ENCODE measurements around the gene P3H2. TPM values are rescaled to one million over a fixed set of nuclear protein-coding genes. Genes with fewer than 3 reads are reported as not detected.

The P3H2 gene
- total and polyA plus RNA-seq, 7 donors, result 0.24 to 3.4 (median 1.2) TPM

DNA sequence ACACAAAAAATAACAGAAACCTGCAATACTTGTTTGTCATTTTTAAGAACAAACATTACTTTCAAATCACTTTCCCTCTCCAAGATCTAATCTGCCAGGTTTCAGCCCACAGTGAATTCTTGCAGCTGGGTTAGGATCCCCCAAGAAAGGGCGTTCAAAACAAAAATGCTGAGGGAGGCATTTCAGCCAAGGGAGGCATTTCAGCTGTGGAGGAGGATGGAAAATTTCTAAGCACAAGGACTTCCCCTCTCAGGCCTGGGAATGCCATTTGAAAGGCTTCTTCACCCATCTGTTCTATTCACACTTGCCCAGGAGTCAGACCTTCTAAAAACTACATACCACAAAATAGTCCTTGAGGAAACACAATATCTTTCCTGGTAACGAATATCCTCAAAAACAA is 69.1 kb downstream of the P3H2 start:
- Histone ChIP-seq H3K27me3 (ENCODE audit: insufficient read depth in 3 of 3, low read length in 2 of 3) (peaks cover 0 to 4% (median 0%) of the 10 kb centered on the region in 3 donors), H3K4me1 (no peaks in the 10 kb centered on the region), H3K4me3 (no peak overlapping the region), H3K9me3 (no peaks in the 10 kb centered on the region), H3K36me3 (ENCODE audit: insufficient read depth in 1 of 2, low read depth in 1 of 2) (no peaks in the 10 kb centered on the region), H3K27ac (no peak overlapping the region)
- 37 to 61% (median 41%) methylated on average over 2 of the region's 2 CpGs for WGBS, 3 donors
- no peak for ATAC-seq
- intact Hi-C loops (cut with DNase I), result no loop called here
- no peak for DNase-seq
- TF ChIP-seq, protein P1, sequence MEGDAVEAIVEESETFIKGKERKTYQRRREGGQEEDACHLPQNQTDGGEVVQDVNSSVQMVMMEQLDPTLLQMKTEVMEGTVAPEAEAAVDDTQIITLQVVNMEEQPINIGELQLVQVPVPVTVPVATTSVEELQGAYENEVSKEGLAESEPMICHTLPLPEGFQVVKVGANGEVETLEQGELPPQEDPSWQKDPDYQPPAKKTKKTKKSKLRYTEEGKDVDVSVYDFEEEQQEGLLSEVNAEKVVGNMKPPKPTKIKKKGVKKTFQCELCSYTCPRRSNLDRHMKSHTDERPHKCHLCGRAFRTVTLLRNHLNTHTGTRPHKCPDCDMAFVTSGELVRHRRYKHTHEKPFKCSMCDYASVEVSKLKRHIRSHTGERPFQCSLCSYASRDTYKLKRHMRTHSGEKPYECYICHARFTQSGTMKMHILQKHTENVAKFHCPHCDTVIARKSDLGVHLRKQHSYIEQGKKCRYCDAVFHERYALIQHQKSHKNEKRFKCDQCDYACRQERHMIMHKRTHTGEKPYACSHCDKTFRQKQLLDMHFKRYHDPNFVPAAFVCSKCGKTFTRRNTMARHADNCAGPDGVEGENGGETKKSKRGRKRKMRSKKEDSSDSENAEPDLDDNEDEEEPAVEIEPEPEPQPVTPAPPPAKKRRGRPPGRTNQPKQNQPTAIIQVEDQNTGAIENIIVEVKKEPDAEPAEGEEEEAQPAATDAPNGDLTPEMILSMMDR (IDR thresholded peaks at IDR 0.05), result no peak

DNA sequence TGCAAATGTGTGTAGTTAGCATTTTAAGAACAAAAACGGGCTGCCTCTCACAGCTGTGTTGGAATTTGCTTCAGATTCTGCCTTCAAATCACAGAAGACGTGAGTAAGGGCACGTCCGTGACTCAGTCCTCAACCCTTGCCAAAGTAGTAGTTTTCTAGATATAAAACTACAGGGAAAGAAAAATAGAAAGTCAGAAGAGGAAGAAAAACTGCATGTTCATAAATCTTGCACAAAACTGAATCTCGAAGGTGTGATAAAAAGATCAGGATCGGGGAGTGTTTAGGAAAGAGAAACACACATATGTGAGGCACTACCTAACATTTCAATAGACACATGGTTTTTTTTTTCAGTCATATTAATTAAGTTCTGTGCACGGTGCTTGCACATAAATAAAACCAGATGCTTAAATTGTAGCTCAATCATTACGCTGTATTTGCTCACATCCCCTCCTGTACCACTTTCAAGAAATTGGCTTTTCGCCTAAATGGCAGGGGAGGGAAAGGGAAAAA is 71.7 kb downstream of the P3H2 start:
- TF ChIP-seq, protein P1 (IDR thresholded peaks at IDR 0.05), result no peak
- Histone ChIP-seq H3K27ac (no peak overlapping the region), H3K36me3 (ENCODE audit: insufficient read depth in 1 of 2, low read depth in 1 of 2) (no peaks in the 10 kb centered on the region), H3K27me3 (ENCODE audit: insufficient read depth in 3 of 3, low read length in 2 of 3) (peaks cover 0 to 4% (median 0%) of the 10 kb centered on the region in 3 donors), H3K4me3 (no peak overlapping the region), H3K9me3 (no peaks in the 10 kb centered on the region), H3K4me1 (no peaks in the 10 kb centered on the region)
- intact Hi-C loops (cut with DNase I), result no loop called here
- DNase-seq (no peak), ATAC-seq (no peak)
- 16 to 21% (median 18%) methylated on average over 9 of the region's 9 CpGs for WGBS, 3 donors

DNA sequence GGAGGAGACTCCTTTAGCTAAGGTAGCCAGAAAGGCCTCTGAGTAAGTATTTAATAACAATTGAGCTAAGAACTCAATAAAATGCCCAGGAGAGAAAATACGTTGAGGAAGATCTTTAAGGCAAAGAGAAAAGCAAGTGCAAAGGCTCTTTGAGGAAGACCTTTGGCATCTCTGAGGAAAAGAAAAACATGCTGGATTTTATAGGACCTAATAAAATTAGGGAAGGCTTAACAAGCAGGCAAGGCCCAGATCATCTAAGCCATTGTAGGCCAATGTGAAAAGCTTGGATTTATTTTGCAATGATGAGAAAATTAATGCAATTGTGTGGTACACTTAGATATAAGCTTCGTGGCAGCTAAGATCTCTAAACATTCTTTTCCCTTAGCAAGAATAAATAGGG is 75.7 kb downstream of the P3H2 start:
- WGBS, 3 donors, result 86 to 98% (median 92%) methylated on average over 2 of the region's 2 CpGs
- Histone ChIP-seq H3K4me1 (no peaks in the 10 kb centered on the region), H3K9me3 (no peaks in the 10 kb centered on the region), H3K27ac (no peak overlapping the region), H3K4me3 (no peak overlapping the region), H3K27me3 (ENCODE audit: insufficient read depth in 3 of 3, low read length in 2 of 3) (peaks cover 0 to 4% (median 0%) of the 10 kb centered on the region in 3 donors), H3K36me3 (ENCODE audit: insufficient read depth in 1 of 2, low read depth in 1 of 2) (no peaks in the 10 kb centered on the region)
- DNase-seq (no peak), ATAC-seq (no peak)
- TF ChIP-seq, protein P1 (IDR thresholded peaks at IDR 0.05), result no peak
- intact Hi-C loops (cut with DNase I), result no loop called here

DNA sequence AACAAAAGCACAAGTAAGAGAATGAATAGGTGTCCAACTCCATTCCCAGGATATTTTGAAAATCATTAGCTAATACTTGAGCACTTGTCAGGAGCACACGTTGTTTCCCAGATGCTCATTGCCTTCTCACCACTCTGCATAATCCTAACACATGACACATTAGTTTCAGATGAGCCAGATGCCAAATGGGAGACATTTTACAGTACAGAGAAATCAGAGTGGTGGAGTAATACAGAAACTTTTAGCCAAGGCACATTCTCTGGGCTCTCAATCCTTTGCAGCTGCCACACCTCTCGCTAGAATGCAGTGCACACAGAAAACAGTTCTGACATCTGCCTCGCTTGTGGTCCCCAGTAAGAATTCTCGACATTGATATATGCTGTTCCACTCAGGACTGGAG is 76.6 kb downstream of the P3H2 start:
- Histone ChIP-seq H3K27me3 (ENCODE audit: insufficient read depth in 3 of 3, low read length in 2 of 3) (peaks cover 0 to 4% (median 0%) of the 10 kb centered on the region in 3 donors), H3K36me3 (ENCODE audit: insufficient read depth in 1 of 2, low read depth in 1 of 2) (no peaks in the 10 kb centered on the region), H3K4me1 (no peaks in the 10 kb centered on the region), H3K9me3 (no peaks in the 10 kb centered on the region), H3K27ac (no peak overlapping the region), H3K4me3 (no peak overlapping the region)
- peak; percentile 21 to 85 (median 60) for ATAC-seq
- DNase-seq, result no peak
- WGBS, 3 donors, result 26 to 28% (median 27%) methylated on average over 4 of the region's 4 CpGs
- intact Hi-C loops (cut with DNase I), result no loop called here
- TF ChIP-seq, protein P1 (IDR thresholded peaks at IDR 0.05), result no peak

DNA sequence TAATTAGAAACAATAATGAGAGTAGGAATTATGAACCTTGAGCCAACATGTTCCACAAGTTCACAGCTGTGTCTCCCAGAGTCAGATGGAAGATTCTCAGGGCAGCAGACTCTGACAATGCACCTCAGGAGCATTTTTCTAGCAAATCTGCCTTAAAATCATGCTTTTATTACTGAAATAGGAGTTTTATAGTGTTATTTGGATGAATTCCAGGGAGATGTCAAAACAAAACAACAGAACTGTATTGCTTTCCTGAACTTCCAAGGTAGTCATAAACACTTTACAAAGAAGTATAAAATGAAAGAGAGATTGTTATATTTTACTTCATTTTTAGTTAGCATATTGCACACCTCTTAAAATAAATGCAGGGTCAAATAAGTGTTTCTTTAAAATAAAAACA is 77.0 kb downstream of the P3H2 start:
- H3K27ac ChIP-seq, result no peak overlapping the region
- no peaks in the 10 kb centered on the region for H3K9me3 ChIP-seq
- peaks cover 0 to 4% (median 0%) of the 10 kb centered on the region in 3 donors for H3K27me3 ChIP-seq (ENCODE audit: insufficient read depth in 3 of 3, low read length in 2 of 3)
- DNase-seq, result no peak
- no peaks in the 10 kb centered on the region for H3K4me1 ChIP-seq
- no peak overlapping the region for H3K4me3 ChIP-seq
- no peaks in the 10 kb centered on the region for H3K36me3 ChIP-seq (ENCODE audit: insufficient read depth in 1 of 2, low read depth in 1 of 2)
- TF ChIP-seq, protein P1 (IDR thresholded peaks at IDR 0.05), result no peak
- ATAC-seq, result no peak
- intact Hi-C loops (cut with DNase I), result no loop called here
